ENCODE data around the gene MRPL44. TPM values are rescaled to one million over a fixed set of nuclear protein-coding genes. Genes with fewer than 3 reads are reported as not detected.
A peak's percentile ranks its signal among the peaks of the same experiment; 100 is the strongest.

MRPL44 gene
- total and polyA plus RNA-seq, 2 of the 8 experiments (the other 6 are each of a cell fraction or from before 2014, with no cell fraction given) = 32.0 to 53.2 TPM

GRCh38 chr2:223935459-223936125 lies 21.7 kb upstream of the MRPL44 start:
- Histone ChIP-seq H3K79me2 (ENCODE audit: control insufficient read depth in 1 of 2, insufficient read depth in 2 of 2, low read length in 2 of 2) (peaks cover 3 to 96% of the 10 kb centered on the region in 2 experiments), H3K23ac (ENCODE audit: insufficient read length) (no peak overlapping the region)
- POLR2A ChIA-PET (ENCODE audit: partially characterized antibody) = interaction anchor here (0.6 to 2.6 kb wide), 5 partner anchors 10 to 213 kb away, joined by 3 to 11 read pairs (median 3); partner anchors contain the start of gene WDFY1
- TF ChIP-seq SRF (IDR thresholded peaks at IDR 0.05; ENCODE audit: low read depth, low read length) (no peak), SIN3A (conservative IDR thresholded peaks at IDR 0.05 in 1 of 2, IDR thresholded peaks at IDR 0.05 in 1 of 2; ENCODE audit: low read depth in 1 of 2, low read length in 2 of 2) (no peak), SAP30 (IDR thresholded peaks at IDR 0.05; ENCODE audit: insufficient read depth, insufficient replicate concordance, low read length) (no peak)

More at GRCh38 chr2:223935459-223936125, 21.7 kb upstream of the MRPL44 start:
- H3K56ac ChIP-seq (replicated peaks; ENCODE audit: insufficient read length, low read depth, low read length) = peak overlapping the region; percentile 1
- peak overlapping the region; percentile 13 for H3K4ac ChIP-seq (replicated peaks; ENCODE audit: insufficient read length, low read depth, low read length)
- no peaks in the 10 kb centered on the region for H3K9me3 ChIP-seq (ENCODE audit: insufficient read depth in 2 of 2, low read depth in 1 of 2, low read length in 1 of 2)
- H4K5ac ChIP-seq (ENCODE audit: insufficient read length, low read depth, low read length) = no peak overlapping the region
- peak overlapping the region; percentile 89 for H2AK5ac ChIP-seq (ENCODE audit: low read depth, low read length)
- H3K18ac ChIP-seq (ENCODE audit: extremely low read depth, low read length) = peak overlapping the region; percentile 75
- no peaks in the 10 kb centered on the region; the same call in 1 of the 2 replicates for H3K79me1 ChIP-seq (ENCODE audit: low read depth, low read length)
- no peak overlapping the region; the same call in 1 of the 2 replicates for H2BK20ac ChIP-seq (ENCODE audit: low read length)
- H4K91ac ChIP-seq (replicated peaks; ENCODE audit: insufficient read length, low read length) = peak overlapping the region; percentile 61
- H2BK12ac ChIP-seq (ENCODE audit: low read depth, low read length) = peak overlapping the region; percentile 84
- peaks cover 10 to 36% (median 25%) of the 10 kb centered on the region in 4 experiments for H3K4me1 ChIP-seq (replicated peaks in 1 of 4; ENCODE audit: control insufficient read depth in 3 of 4, insufficient read depth in 4 of 4, low read length in 3 of 4)
- H3K4me3 ChIP-seq (ENCODE audit: extremely low read depth in 1 of 4, insufficient read depth in 2 of 4, low read depth in 3 of 4, low read length in 4 of 4) = no peak overlapping the region
- H2AFZ ChIP-seq (ENCODE audit: low read length) = no peak overlapping the region
- H3K36me3 ChIP-seq (ENCODE audit: control insufficient read depth in 2 of 4, insufficient read depth in 4 of 4, low read length in 3 of 4) = no peaks in the 10 kb centered on the region; a peak in 1 of 8 replicates
- no peaks in the 10 kb centered on the region for H3K27me3 ChIP-seq (replicated peaks in 1 of 4; ENCODE audit: control insufficient read depth in 3 of 4, extremely low read depth in 1 of 4, insufficient read depth in 3 of 4, low read length in 3 of 4)
- peak overlapping the region; percentile 62; the same call in 1 of the 2 replicates for H2BK5ac ChIP-seq (ENCODE audit: low read depth, low read length)
- FAIRE-seq (no peak), DNase-seq (ENCODE audit: low read depth in 1 of 2, low spot score in 2 of 2) (no peak)
- no peaks in the 10 kb centered on the region for H3K23me2 ChIP-seq (ENCODE audit: low read depth, low read length)
- peak overlapping the region in 1 of 2 experiments; percentile 9; a peak in 1 of 4 replicates for H3K4me2 ChIP-seq (ENCODE audit: insufficient read depth in 1 of 2, low read depth in 2 of 2, low read length in 2 of 2)
- CTCF ChIA-PET (ENCODE audit: partially characterized antibody) = interaction anchor here (0.6 to 0.8 kb wide), 2 partner anchors 35 to 347 kb away, joined by 3 read pairs; no protein-coding TSS in a partner anchor
- peaks cover 0 to 2% of the 10 kb centered on the region in 2 experiments for H4K20me1 ChIP-seq (replicated peaks in 1 of 2; ENCODE audit: control insufficient read depth in 1 of 2, insufficient read depth in 2 of 2, low read length in 2 of 2)
- no peak overlapping the region for H4K8ac ChIP-seq (ENCODE audit: extremely low read depth, insufficient read depth, low read length)
- H3K9ac ChIP-seq (replicated peaks in 1 of 4; ENCODE audit: extremely low read depth in 1 of 4, low read depth in 3 of 4, low read length in 3 of 4) = no peak overlapping the region
- H3K14ac ChIP-seq (ENCODE audit: insufficient read length) = no peak overlapping the region
- H2BK120ac ChIP-seq (replicated peaks; ENCODE audit: low read depth, low read length) = no peak overlapping the region
- H3K27ac ChIP-seq (ENCODE audit: low read depth, low read length) = no peak overlapping the region
- peak overlapping the region; percentile 22; the same call in 1 of the 2 replicates for H2BK15ac ChIP-seq (ENCODE audit: low read length)

Data from H1 (cell line).